Adrenal gland (tissue), 12 donors: Measurements from ENCODE around the gene RTEL1. TPM values are rescaled to one million over a fixed set of nuclear protein-coding genes. Genes with fewer than 3 reads are reported as not detected.

Experiments used
- DNase-seq, 7 donors: peaks; one replicate each; pipeline ENCODE4 v3.0.0-alpha.2; 2019 to 2020
- H3K27ac ChIP-seq, 5 donors: fragments of 200-600 bp; sonication (generic) in 4 of 5; 1 replicate in 3 of 5; 2 replicates in 2 of 5; pipeline versions ENCODE4 v1.5.1 to v1.8.0; 2016 to 2020; ENCODE audit warnings: mild to moderate bottlenecking in 1 of 5
- H3K27me3 ChIP-seq: fragments of 200-600 bp; 2 replicates; pipeline ENCODE4 v1.8.0; 2021
- H3K36me3 ChIP-seq, 2 donors: fragments of 200-600 bp; replicated peaks in 1 of 2; 1 replicate in 1 of 2; 2 replicates in 1 of 2; pipeline versions ENCODE4 v1.5.1 to v1.8.0; 2018 to 2022
- H3K4me1 ChIP-seq, 2 donors: fragments of 200-600 bp; replicated peaks in 1 of 2; 1 replicate in 1 of 2; 2 replicates in 1 of 2; pipeline versions ENCODE4 v1.5.1 to v1.8.0; 2018 to 2021
- H3K4me3 ChIP-seq, 4 donors: fragments of 200-600 bp; sonication (generic) in 3 of 4; one replicate each; pipeline ENCODE4 v1.5.1; 2016 to 2018
- H3K9me3 ChIP-seq, 3 donors: fragments of 200-600 bp; sonication (generic) in 1 of 3; replicated peaks in 1 of 3; 1 replicate in 2 of 3; 2 replicates in 1 of 3; pipeline versions ENCODE4 v1.5.1 to v1.8.0; 2016 to 2021
- CTCF ChIP-seq, 6 experiments: fragments of 450-650 bp in 4 of 6; fragments of 200-600 bp in 2 of 6; sonication (generic) in 1 of 6; IDR thresholded peaks; 1 replicate in 5 of 6; 2 replicates in 1 of 6; pipeline versions ENCODE4 v1.5.1 to v1.8.0; 2016 to 2021; ENCODE audit warnings: antibody characterized with exemption in 6 of 6, mild to moderate bottlenecking in 2 of 6, moderate library complexity in 1 of 6
- POLR2A ChIP-seq, 2 donors: fragments of 450-650 bp; IDR thresholded peaks; one replicate each; pipeline ENCODE4 v1.6.1; 2017; ENCODE audit warnings: antibody characterized with exemption in 2 of 2, mild to moderate bottlenecking in 2 of 2, moderate library complexity in 1 of 2
- WGBS, 4 donors: extraction: QIAGEN DNeasy Blood & Tissue Kit in 2 of 4; methylation state at CpG; one replicate each; pipeline versions ENCODE4 v1.1.5 to v1.1.7; 2013 to 2017; 5-methylcytosine and 5-hydroxymethylcytosine counted together
- intact Hi-C, 2 donors: fragments of 100-400 bp; cut with DNase I; formaldehyde crosslinking; loops; one replicate each; pipeline versions ENCODE4 v1.14.1 to v1.15.0; 2022 to 2023
- polyA plus RNA-seq, 3 donors: library from polyadenylated mRNA; stranded (reverse); fragments of 200-250 nt in 2 of 3; fragments of 350-450 nt in 1 of 3; fragmentation: Illumina TruSeq in 1 of 3; extraction: RNeasy Lipid Tissue Mini Kit (QIAGEN cat#74804) in 1 of 3; gene quantifications; one replicate each; pipeline ENCODE4 v1.2.3, GENCODE V29; 2013 to 2014
- total RNA-seq, 9 donors: library from RNA; depleted of rRNA in 4 of 9; stranded (reverse); fragments of >200 nt in 4 of 9; fragments of 120-200 nt in 1 of 9; fragmentation: NEBNext Ultra II Directional in 1 of 9; extraction: Animal tissue kit (Norgen Biotek cat#: 25700) in 1 of 9; gene quantifications; one replicate each; pipeline versions ENCODE4 v1.1.0 to v1.2.4, GENCODE V29; 2013 to 2023
- donor health status: healthy with polysubstance abuse.
- donor health status: Bipolar disorder and iron deficiency.
- donor health status: DM: yes; HTN: yes; CAD: no.
- donor health status: DM: no; HTN: no; CAD: no.
- donor health status: DM: no; HTN: no; CAD: no.
- donor health status: DM: yes; HTN: yes; CAD: no.

RTEL1 gene
- total and polyA plus RNA-seq, 12 donors = 9.4 to 110 (median 32.1) TPM

- no peaks in the 10 kb centered on the region for H3K9me3 ChIP-seq
- TF ChIP-seq CTCF (IDR thresholded peaks at IDR 0.05) = no peak
- TF ChIP-seq POLR2A (IDR thresholded peaks at IDR 0.05) = no peak
- intact Hi-C loops = no loop called here
- DNase-seq = no peak
- 12 to 26% (median 16%) methylated on average over 6 of the region's 6 CpGs; no CpG with 5 or more reads in 1 of the 4 donors for WGBS, 4 donors
- H3K4me1 ChIP-seq = peaks cover 36 to 42% of the 10 kb centered on the region in 2 donors
- peak overlapping the region; percentile 33 to 94 (median 85) for H3K27ac ChIP-seq
- H3K27me3 ChIP-seq = no peaks in the 10 kb centered on the region
- peaks cover 0 to 29% of the 10 kb centered on the region in 2 donors for H3K36me3 ChIP-seq
- H3K4me3 ChIP-seq = peak overlapping the region in 2 of 4 donors; percentile 44 to 83
These were observed 83.2 kb downstream of the RTEL1 start for GRCh38 chr20:63741354-63741675.

- TF ChIP-seq POLR2A (IDR thresholded peaks at IDR 0.05) (no peak), CTCF (IDR thresholded peaks at IDR 0.05) (no peak)
- H3K4me3 ChIP-seq = peak overlapping the region in 1 of 4 donors; percentile 83
- DNase-seq = peak in 4 of 7 donors; percentile 11 to 43 (median 34)
- H3K36me3 ChIP-seq = peaks cover 0 to 29% of the 10 kb centered on the region in 2 donors
- H3K4me1 ChIP-seq = peaks cover 36 to 42% of the 10 kb centered on the region in 2 donors
- H3K9me3 ChIP-seq = no peaks in the 10 kb centered on the region
- H3K27me3 ChIP-seq = no peaks in the 10 kb centered on the region
- H3K27ac ChIP-seq = peak overlapping the region; percentile 33 to 94 (median 85)
- 34 to 68% (median 62%) methylated on average over 9 to 30 of the region's 30 CpGs for WGBS, 4 donors
- intact Hi-C loops = no loop called here
These were observed 83.7 kb downstream of the RTEL1 start for GRCh38 chr20:63741676-63742380.

DNA sequence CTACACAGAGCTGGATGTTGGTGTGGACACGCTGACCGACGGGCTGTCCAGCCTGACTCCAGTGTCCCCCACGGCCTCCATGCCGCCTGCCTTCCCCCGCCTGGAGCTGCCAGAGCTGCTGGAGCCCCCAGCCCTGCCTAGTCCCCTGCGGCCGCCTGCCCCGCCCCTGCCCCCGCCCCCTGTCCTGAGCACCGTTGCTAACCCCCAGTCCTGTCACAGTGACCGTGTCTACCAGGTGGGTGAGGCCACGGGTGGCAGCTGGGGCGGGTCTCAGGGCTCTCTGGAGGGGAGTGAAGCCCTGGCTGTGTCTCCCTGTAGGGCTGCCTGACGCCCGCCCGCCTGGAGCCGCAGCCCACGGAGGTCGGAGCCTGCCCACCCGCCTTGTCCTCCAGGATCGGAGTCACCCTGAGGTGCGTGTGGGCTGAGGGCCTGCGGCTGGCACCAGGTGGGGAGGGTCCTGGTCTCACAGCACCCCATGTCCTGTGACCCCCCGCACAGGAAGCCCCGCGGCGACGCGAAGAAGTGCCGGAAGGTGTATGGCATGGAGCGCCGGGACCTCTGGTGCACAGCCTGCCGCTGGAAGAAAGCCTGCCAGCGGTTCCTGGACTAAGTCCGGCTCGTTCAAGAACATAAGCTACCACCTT is 84.4 kb downstream of the RTEL1 start:
- intact Hi-C loops = no loop called here
- peaks cover 33 to 38% of the 10 kb centered on the region in 2 donors for H3K4me1 ChIP-seq
- H3K36me3 ChIP-seq = peaks cover 0 to 29% of the 10 kb centered on the region in 2 donors
- H3K9me3 ChIP-seq = no peaks in the 10 kb centered on the region
- TF ChIP-seq CTCF (IDR thresholded peaks at IDR 0.05) (no peak), POLR2A (IDR thresholded peaks at IDR 0.05) (no peak)
- H3K4me3 ChIP-seq = no peak overlapping the region
- H3K27me3 ChIP-seq = no peaks in the 10 kb centered on the region
- H3K27ac ChIP-seq = peak overlapping the region in 2 of 5 donors; percentile 85 to 94
- 60 to 79% (median 75%) methylated on average over 2 to 37 of the region's 37 CpGs for WGBS, 4 donors
- DNase-seq = peak in 3 of 7 donors; percentile 19 to 32 (median 24)

DNA sequence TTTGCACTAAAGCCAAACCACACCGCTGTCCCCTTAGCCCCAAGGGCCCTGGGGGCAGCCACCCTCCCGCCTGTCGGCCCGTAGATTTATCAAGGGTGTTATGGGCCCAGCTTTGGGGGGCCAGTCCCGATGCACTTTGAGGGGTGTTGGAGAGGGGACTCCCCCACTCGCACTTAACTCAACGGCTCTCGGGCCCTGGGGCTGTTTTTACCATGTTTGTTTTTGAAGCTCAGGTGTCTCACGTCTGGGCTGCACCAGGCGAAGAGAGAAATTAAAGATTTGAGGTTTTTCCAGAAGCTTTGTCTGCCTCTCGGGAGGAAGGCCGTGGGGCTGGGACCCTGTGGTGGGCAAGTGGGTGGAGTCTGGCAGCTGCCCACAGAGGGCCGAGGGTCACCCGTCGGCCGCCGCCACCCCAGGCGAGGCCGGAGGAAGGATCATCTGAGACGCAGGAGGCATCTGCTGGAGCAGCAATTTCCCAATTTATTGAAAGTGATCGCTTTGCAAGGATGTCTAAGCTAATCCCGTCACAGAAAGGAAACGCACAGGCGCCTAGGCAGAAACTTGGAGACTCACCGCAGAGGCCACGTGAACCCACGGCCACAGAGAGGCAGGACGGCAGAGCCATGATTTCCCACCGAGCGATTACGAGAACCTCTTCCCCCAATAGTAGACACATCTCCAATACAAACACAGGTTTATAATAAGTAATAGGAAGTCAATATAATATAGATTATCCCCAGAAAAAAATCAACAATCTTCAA is 85.3 kb downstream of the RTEL1 start:
- Histone ChIP-seq H3K4me3 (no peak overlapping the region), H3K4me1 (peaks cover 29 to 32% of the 10 kb centered on the region in 2 donors), H3K36me3 (peaks cover 0 to 29% of the 10 kb centered on the region in 2 donors), H3K9me3 (no peaks in the 10 kb centered on the region), H3K27me3 (no peaks in the 10 kb centered on the region), H3K27ac (peak overlapping the region in 1 of 5 donors; percentile 85)
- intact Hi-C loops = no loop called here
- no peak for DNase-seq
- no peak for TF ChIP-seq CTCF (IDR thresholded peaks at IDR 0.05)
- no peak for TF ChIP-seq POLR2A (IDR thresholded peaks at IDR 0.05)
- 85 to 88% (median 87%) methylated on average over 23 to 31 of the region's 31 CpGs for WGBS, 4 donors
